Activated T-cell treated with anti-CD3 and anti-CD28 coated beads, Interleukin-2, amount 50 U/mL, for 4 hours (primary cell): ENCODE data around the gene DNAJA3. TPM values are rescaled to one million over a fixed set of nuclear protein-coding genes. Genes with fewer than 3 reads are reported as not detected.
A peak's percentile ranks its signal among the peaks of the same experiment; 100 is the strongest.

Experiments
- ATAC-seq, 2 donors: fragments of 200-7000 bp; cut with Tn5 transposase; one replicate each; pipeline ENCODE4 v1.10.0; 2021
- DNase-seq: peaks from one replicate; pipeline ENCODE4 v3.0.0-alpha.2; 2020
- H3K27me3 Mint-ChIP-seq: one replicate; pipeline ENCODE4 v1.8.0; 2021; ENCODE audit warnings: low read depth, mixed read lengths
- H3K36me3 Mint-ChIP-seq: one replicate; pipeline ENCODE4 v1.8.0; 2022; ENCODE audit warnings: mixed read lengths; ENCODE audit not compliant: insufficient read depth
- H3K4me1 Mint-ChIP-seq: one replicate; pipeline ENCODE4 v1.8.0; 2021; ENCODE audit warnings: low read depth, mixed read lengths
- H3K4me3 Mint-ChIP-seq: one replicate; pipeline ENCODE4 v1.8.0; 2021; ENCODE audit warnings: mild to moderate bottlenecking, moderate library complexity, mixed read lengths
- H3K9me3 Mint-ChIP-seq: one replicate; pipeline ENCODE4 v1.8.0; 2021; ENCODE audit warnings: mixed read lengths
- total RNA-seq, 3 donors: library from RNA; stranded (reverse); gene quantifications; one replicate each; pipeline ENCODE4 v1.2.1, GENCODE V29; 2021

DNAJA3 gene
- total RNA-seq, 3 donors from 2014 or later, result 108 to 124 (median 123) TPM

GRCh38 chr16:4410335-4411075 lies 15.2 kb upstream of the DNAJA3 start:
- no peaks in the 10 kb centered on the region for H3K9me3 Mint-ChIP-seq
- H3K4me3 Mint-ChIP-seq, result no peak overlapping the region
- ATAC-seq (no peak), DNase-seq (no peak)
- no peaks in the 10 kb centered on the region for H3K27me3 Mint-ChIP-seq
- peaks cover 38% of the 10 kb centered on the region for H3K4me1 Mint-ChIP-seq
- peaks cover 16% of the 10 kb centered on the region for H3K36me3 Mint-ChIP-seq

- ATAC-seq, result no peak
- H3K9me3 Mint-ChIP-seq, result no peaks in the 10 kb centered on the region
- peaks cover 13% of the 10 kb centered on the region for H3K36me3 Mint-ChIP-seq
- DNase-seq, result no peak
- H3K4me3 Mint-ChIP-seq, result no peak overlapping the region
- H3K27me3 Mint-ChIP-seq, result no peaks in the 10 kb centered on the region
- H3K4me1 Mint-ChIP-seq, result peaks cover 41% of the 10 kb centered on the region
Measured at GRCh38 chr16:4411684-4412083, 14.0 kb upstream of the DNAJA3 start.

GRCh38 chr16:4412159-4412558 lies 13.5 kb upstream of the DNAJA3 start:
- ATAC-seq, result no peak
- Mint-ChIP-seq H3K9me3 (no peaks in the 10 kb centered on the region), H3K36me3 (peaks cover 13% of the 10 kb centered on the region), H3K4me3 (no peak overlapping the region), H3K27me3 (no peaks in the 10 kb centered on the region), H3K4me1 (peaks cover 45% of the 10 kb centered on the region)
- DNase-seq, result no peak

- H3K36me3 Mint-ChIP-seq, result peaks cover 13% of the 10 kb centered on the region
- H3K9me3 Mint-ChIP-seq, result no peaks in the 10 kb centered on the region
- DNase-seq, result no peak
- H3K27me3 Mint-ChIP-seq, result no peaks in the 10 kb centered on the region
- H3K4me1 Mint-ChIP-seq, result peaks cover 45% of the 10 kb centered on the region
- ATAC-seq, result no peak
- H3K4me3 Mint-ChIP-seq, result no peak overlapping the region
Measured at GRCh38 chr16:4412854-4413253, 12.8 kb upstream of the DNAJA3 start.

- peak; percentile 57 to 63 for ATAC-seq
- H3K36me3 Mint-ChIP-seq, result peaks cover 13% of the 10 kb centered on the region
Measured at GRCh38 chr16:4414187-4414917, 11.3 kb upstream of the DNAJA3 start.

GRCh38 chr16:4415538-4416199 lies 10.0 kb upstream of the DNAJA3 start:
- Mint-ChIP-seq H3K27me3 (no peaks in the 10 kb centered on the region), H3K9me3 (no peaks in the 10 kb centered on the region), H3K4me1 (peaks cover 41% of the 10 kb centered on the region), H3K4me3 (peak overlapping the region; percentile 92), H3K36me3 (peaks cover 7% of the 10 kb centered on the region)
- ATAC-seq (peak; percentile 23 to 35), DNase-seq (peak; percentile 40)

More at GRCh38 chr16:4414187-4414917, 11.3 kb upstream of the DNAJA3 start:
- Mint-ChIP-seq H3K4me1 (peaks cover 45% of the 10 kb centered on the region), H3K9me3 (no peaks in the 10 kb centered on the region), H3K27me3 (no peaks in the 10 kb centered on the region), H3K4me3 (peak overlapping the region; percentile 92)
- peak; percentile 65 for DNase-seq

GRCh38 chr16:4416200-4417032 lies 9.3 kb upstream of the DNAJA3 start, which contains the start of gene CORO7:
Gene CORO7 (minus strand): TSS chr16:4416596. CDS start chr16:4416518, 78 bp downstream.
- ATAC-seq (peak; percentile 82 to 86), DNase-seq (peak; percentile 99)
- H3K27me3 Mint-ChIP-seq, result no peaks in the 10 kb centered on the region
- H3K36me3 Mint-ChIP-seq, result peaks cover 4% of the 10 kb centered on the region
- H3K4me3 Mint-ChIP-seq, result peak within 1 kb of the TSS; percentile 92
- peaks cover 37% of the 10 kb centered on the region for H3K4me1 Mint-ChIP-seq
- H3K9me3 Mint-ChIP-seq, result no peaks in the 10 kb centered on the region

GRCh38 chr16:4419402-4419959 lies 6.2 kb upstream of the DNAJA3 start:
- Mint-ChIP-seq H3K4me3 (no peak overlapping the region), H3K27me3 (no peaks in the 10 kb centered on the region), H3K36me3 (no peaks in the 10 kb centered on the region), H3K4me1 (peaks cover 18% of the 10 kb centered on the region), H3K9me3 (no peaks in the 10 kb centered on the region)
- DNase-seq (no peak), ATAC-seq (no peak)

GRCh38 chr16:4420505-4421105 lies 5.1 kb upstream of the DNAJA3 start:
- no peak for DNase-seq
- no peaks in the 10 kb centered on the region for H3K9me3 Mint-ChIP-seq
- peaks cover 11% of the 10 kb centered on the region for H3K4me1 Mint-ChIP-seq
- no peak for ATAC-seq
- H3K27me3 Mint-ChIP-seq, result no peaks in the 10 kb centered on the region
- H3K4me3 Mint-ChIP-seq, result no peak overlapping the region
- no peaks in the 10 kb centered on the region for H3K36me3 Mint-ChIP-seq

GRCh38 chr16:4426021-4426684 lies 485 bp downstream of the DNAJA3 start:
- H3K4me3 Mint-ChIP-seq, result peak overlapping the region; percentile 97
- ATAC-seq (peak; percentile 45 to 52), DNase-seq (peak; percentile 39)
- H3K9me3 Mint-ChIP-seq, result no peaks in the 10 kb centered on the region
- H3K4me1 Mint-ChIP-seq, result peaks cover 22% of the 10 kb centered on the region
- peaks cover 12% of the 10 kb centered on the region for H3K36me3 Mint-ChIP-seq
- H3K27me3 Mint-ChIP-seq, result no peaks in the 10 kb centered on the region

- no peaks in the 10 kb centered on the region for H3K9me3 Mint-ChIP-seq
- DNase-seq (no peak), ATAC-seq (no peak)
- peak overlapping the region; percentile 97 for H3K4me3 Mint-ChIP-seq
- H3K4me1 Mint-ChIP-seq, result peaks cover 22% of the 10 kb centered on the region
- no peaks in the 10 kb centered on the region for H3K27me3 Mint-ChIP-seq
- peaks cover 14% of the 10 kb centered on the region for H3K36me3 Mint-ChIP-seq
Measured at GRCh38 chr16:4426722-4427372, 1.2 kb downstream of the DNAJA3 start.

GRCh38 chr16:4428500-4428899 lies 2.8 kb downstream of the DNAJA3 start:
- H3K4me1 Mint-ChIP-seq, result peaks cover 24% of the 10 kb centered on the region
- peak overlapping the region; percentile 58 for H3K4me3 Mint-ChIP-seq
- H3K27me3 Mint-ChIP-seq, result no peaks in the 10 kb centered on the region
- no peak for ATAC-seq
- H3K9me3 Mint-ChIP-seq, result no peaks in the 10 kb centered on the region
- no peak for DNase-seq
- peaks cover 17% of the 10 kb centered on the region for H3K36me3 Mint-ChIP-seq
